AG04450 (cell line): ENCODE data around the gene NTM. TPM values are rescaled to one million over a fixed set of nuclear protein-coding genes. Genes with fewer than 3 reads are reported as not detected.

Experiments used
- CTCF ChIA-PET: fragments of 300-600, 350-600 bp; formaldehyde crosslinking; extraction: SDS; loops from one replicate; lab custom pipeline; 2022; ENCODE audit warnings: antibody characterized with exemption, inconsistent platforms; lab: Charles Lee
- POLR2A ChIA-PET: fragments of 350-600 bp; formaldehyde crosslinking; extraction: SDS; loops from one replicate; lab custom pipeline; 2021; ENCODE audit warnings: antibody characterized with exemption, inconsistent platforms; lab: Yijun Ruan, JAX
- DNase-seq: peaks from one replicate; pipeline ENCODE4 v3.0.0-alpha.2; 2011; ENCODE audit warnings: low read depth, low spot score
- H3K27ac ChIP-seq: one replicate; pipeline ENCODE4 v1.5.1; 2012; ENCODE audit warnings: low read depth, low read length, control low read depth
- H3K27me3 ChIP-seq: one replicate; pipeline ENCODE4 v1.6.0; 2012; ENCODE audit warnings: low read length; ENCODE audit not compliant: control insufficient read depth, insufficient read depth
- H3K4me3 ChIP-seq: 2 replicates; pipeline ENCODE4 v1.5.1; 2011; ENCODE audit warnings: mild to moderate bottlenecking, low read depth, low read length, control low read depth
- H3K9me3 ChIP-seq: 2 replicates; pipeline ENCODE4 v1.5.1; 2012; ENCODE audit warnings: low read length; ENCODE audit not compliant: control insufficient read depth, insufficient read depth
- polyA plus RNA-seq: library from polyadenylated mRNA; depleted of rRNA; stranded (reverse); fragments of >200 nt; gene quantifications from 2 replicates; pipeline ENCODE4 v1.2.3, GENCODE V29; 2011
- TF ChIP-seq, protein P1 (sequence below): IDR thresholded peaks from 2 replicates; pipeline ENCODE4 v1.5.1; 2011; ENCODE audit warnings: low read depth, low read length, control low read depth, inconsistent platforms

The NTM gene
- polyA plus RNA-seq, 1 experiment = 26.9 TPM

DNA sequence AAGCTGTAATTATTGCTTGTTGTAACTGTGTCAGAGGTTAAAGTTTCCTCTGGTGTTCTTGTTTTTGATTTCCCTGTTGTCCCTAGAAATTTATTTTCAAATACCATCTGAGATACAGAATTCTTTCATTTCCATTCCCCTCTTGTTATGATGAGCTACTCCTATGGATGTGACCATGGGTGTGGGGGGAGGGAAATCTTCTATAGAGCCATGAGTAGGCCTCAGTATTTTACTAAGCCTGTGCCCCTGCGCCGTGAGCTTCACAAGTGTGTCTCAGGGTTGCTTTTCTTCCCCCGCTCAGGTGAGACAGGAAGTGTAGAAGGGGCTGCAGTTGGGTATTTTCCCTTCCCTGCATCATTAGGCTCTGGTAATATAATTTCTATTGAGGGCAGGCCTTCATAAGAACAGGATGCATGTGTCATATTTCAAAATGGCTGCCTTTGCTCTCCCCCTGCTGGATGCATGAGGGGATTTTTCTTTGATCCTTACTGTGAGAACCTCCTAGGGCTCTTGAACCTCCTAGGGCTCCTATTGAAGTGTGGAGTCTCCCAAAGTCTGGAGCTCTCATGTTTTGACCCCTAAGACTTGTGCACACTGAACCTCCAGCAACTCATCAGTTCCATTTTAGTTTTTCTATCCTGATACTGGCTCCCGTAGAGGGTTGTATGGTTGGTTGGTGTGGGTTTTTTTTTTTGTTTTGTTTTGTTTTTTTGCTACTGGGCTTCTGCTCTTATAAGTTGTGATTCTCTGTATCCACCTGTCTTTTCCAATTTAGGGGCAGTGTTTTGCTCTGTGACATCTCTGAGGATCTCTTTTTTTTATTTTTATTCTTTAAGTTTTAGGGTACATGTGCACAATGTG is 658.2 kb downstream of the NTM start:
- H3K4me3 ChIP-seq = no peak overlapping the region
- H3K9me3 ChIP-seq = no peaks in the 10 kb centered on the region
- POLR2A ChIA-PET = no interaction called here
- TF ChIP-seq, protein P1, sequence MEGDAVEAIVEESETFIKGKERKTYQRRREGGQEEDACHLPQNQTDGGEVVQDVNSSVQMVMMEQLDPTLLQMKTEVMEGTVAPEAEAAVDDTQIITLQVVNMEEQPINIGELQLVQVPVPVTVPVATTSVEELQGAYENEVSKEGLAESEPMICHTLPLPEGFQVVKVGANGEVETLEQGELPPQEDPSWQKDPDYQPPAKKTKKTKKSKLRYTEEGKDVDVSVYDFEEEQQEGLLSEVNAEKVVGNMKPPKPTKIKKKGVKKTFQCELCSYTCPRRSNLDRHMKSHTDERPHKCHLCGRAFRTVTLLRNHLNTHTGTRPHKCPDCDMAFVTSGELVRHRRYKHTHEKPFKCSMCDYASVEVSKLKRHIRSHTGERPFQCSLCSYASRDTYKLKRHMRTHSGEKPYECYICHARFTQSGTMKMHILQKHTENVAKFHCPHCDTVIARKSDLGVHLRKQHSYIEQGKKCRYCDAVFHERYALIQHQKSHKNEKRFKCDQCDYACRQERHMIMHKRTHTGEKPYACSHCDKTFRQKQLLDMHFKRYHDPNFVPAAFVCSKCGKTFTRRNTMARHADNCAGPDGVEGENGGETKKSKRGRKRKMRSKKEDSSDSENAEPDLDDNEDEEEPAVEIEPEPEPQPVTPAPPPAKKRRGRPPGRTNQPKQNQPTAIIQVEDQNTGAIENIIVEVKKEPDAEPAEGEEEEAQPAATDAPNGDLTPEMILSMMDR = peak; percentile 75
- H3K27me3 ChIP-seq = no peaks in the 10 kb centered on the region
- CTCF ChIA-PET = interaction anchor here (0.6 to 3.1 kb wide), 42 partner anchors 9 to 912 kb away, joined by 3 to 42 read pairs (median 4); no protein-coding TSS in a partner anchor
- no peak overlapping the region for H3K27ac ChIP-seq
- no peak for DNase-seq

DNA sequence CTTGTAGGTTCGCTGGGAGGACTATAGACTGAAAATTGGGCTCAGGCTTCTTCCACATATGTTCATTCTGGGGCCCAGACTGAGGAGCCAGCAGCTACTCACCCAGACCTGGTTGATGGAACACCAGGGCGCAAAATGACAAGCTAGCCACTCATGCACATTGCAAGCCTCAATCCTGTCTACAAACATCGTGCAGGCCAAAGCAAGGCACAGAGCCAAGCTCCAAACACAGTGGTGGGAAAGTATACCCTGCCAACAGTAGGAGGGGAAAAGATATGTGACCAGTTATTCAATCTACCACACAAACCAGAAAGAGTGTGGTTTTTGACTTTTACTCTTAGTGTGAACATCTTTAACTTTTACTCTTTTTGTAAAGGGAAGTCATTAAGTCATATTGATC is 660.5 kb downstream of the NTM start:
- ChIA-PET CTCF (interaction anchor here (1.5 to 1.7 kb wide), 2 partner anchors 12 to 336 kb away, joined by 5 to 7 read pairs; no protein-coding TSS in a partner anchor), POLR2A (no interaction called here)
- DNase-seq = no peak
- TF ChIP-seq, protein P1 = no peak
- Histone ChIP-seq H3K27ac (no peak overlapping the region), H3K27me3 (no peaks in the 10 kb centered on the region), H3K9me3 (no peaks in the 10 kb centered on the region), H3K4me3 (no peak overlapping the region)

DNA sequence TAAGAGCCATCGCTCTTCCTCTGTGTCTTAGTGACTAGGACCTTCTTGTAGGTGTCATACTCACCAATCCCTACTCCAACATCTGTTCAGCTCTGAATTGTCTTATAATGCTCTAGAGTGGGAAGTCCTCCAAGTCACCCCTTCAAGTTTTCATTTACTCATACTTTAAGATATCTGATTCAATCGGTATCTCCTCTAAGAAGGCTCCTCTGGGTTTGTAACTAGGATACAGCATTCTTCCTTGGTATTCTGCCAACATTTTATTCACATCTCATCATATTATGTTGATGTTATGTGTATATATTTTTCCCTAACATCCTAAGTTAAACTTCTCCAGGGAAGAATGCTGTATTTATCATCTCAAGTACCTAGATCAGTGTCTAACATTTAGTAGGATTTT is 662.1 kb downstream of the NTM start:
- POLR2A ChIA-PET = no interaction called here
- CTCF ChIA-PET = interaction anchor here (0.5 to 1.9 kb wide), 5 partner anchors 18 to 164 kb away, joined by 3 to 8 read pairs (median 3); no protein-coding TSS in a partner anchor

DNA sequence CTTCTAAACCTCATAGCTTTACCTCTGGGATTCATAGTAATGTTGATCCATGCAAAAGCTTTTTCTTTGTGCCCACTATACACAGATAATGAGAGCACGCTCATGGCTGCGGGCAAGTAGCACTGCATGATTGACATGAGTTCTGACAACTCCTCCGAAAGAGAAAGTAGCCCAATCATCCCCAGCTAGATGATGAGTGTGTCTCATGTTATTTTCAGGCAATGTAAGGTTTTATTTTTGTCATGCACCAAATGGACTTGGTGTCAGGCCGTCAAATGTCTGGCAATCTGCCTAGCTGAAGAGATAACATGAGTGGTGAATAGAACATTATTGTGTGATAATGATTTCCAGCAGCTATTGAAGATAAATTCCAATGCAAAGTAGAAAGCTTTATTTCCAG is 662.6 kb downstream of the NTM start:
- ChIA-PET POLR2A (no interaction called here), CTCF (interaction anchor here (0.5 to 1.9 kb wide), 5 partner anchors 18 to 165 kb away, joined by 3 to 8 read pairs (median 3); no protein-coding TSS in a partner anchor)
- H3K9me3 ChIP-seq = no peaks in the 10 kb centered on the region
- H3K4me3 ChIP-seq = no peak overlapping the region
- TF ChIP-seq, protein P1 = no peak
- H3K27ac ChIP-seq = no peak overlapping the region
- no peak for DNase-seq
- H3K27me3 ChIP-seq = no peaks in the 10 kb centered on the region

More for the DNA sequence above, 662.1 kb downstream of the NTM start:
- Histone ChIP-seq H3K4me3 (no peak overlapping the region), H3K27me3 (no peaks in the 10 kb centered on the region), H3K9me3 (no peaks in the 10 kb centered on the region), H3K27ac (no peak overlapping the region)
- TF ChIP-seq, protein P1 = no peak
- DNase-seq = peak; percentile 68

DNA sequence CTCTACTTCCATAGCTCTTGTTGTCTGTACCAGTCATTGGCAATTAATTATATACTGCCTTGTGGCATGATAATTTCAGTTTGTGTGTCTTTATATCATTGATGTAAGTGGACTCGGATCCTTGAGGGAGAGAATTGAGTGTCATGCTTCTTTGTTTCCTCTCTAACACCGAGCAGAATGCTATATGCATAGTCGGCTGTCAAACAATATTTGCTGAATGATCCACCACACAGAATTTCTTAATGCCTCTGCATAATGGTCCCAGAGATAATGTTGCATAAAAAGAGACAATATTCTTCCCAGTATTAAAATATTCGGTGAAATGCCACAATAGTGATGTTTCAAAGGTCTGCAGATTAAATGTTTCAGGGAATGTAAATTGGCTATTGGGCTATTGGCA is 664.8 kb downstream of the NTM start:
- no peaks in the 10 kb centered on the region for H3K27me3 ChIP-seq
- no peaks in the 10 kb centered on the region for H3K9me3 ChIP-seq
- TF ChIP-seq, protein P1 = no peak
- H3K27ac ChIP-seq = no peak overlapping the region
- no peak overlapping the region for H3K4me3 ChIP-seq
- POLR2A ChIA-PET = no interaction called here
- no peak for DNase-seq
- CTCF ChIA-PET = interaction anchor here (0.9 kb wide), 1 partner anchor 341 kb away, joined by 3 read pairs; no protein-coding TSS in a partner anchor
